Activated B cell treated with CpG ODN at 0.5 μM for 24 hours (primary cell): ENCODE data around the gene CCDC146. TPM values are rescaled to one million over a fixed set of nuclear protein-coding genes. Genes with fewer than 3 reads are reported as not detected.

Experiments
- ATAC-seq: fragments of 200-7000 bp; cut with Tn5 transposase; one replicate; pipeline ENCODE4 v1.10.0; 2021; ENCODE audit warnings: low read depth, mild to moderate bottlenecking, moderate library complexity
- CTCF ChIA-PET: fragments of 350-600 bp; sonication (Branson Sonifier 250); formaldehyde crosslinking; loops from one replicate; lab custom pipeline; 2021; ENCODE audit warnings: antibody characterized with exemption; lab: Charles Lee
- POLR2A ChIA-PET: fragments of 350-600 bp; sonication (Branson Sonifier 250); formaldehyde crosslinking; loops from one replicate; lab custom pipeline; 2021; ENCODE audit warnings: antibody characterized with exemption; lab: Charles Lee
- DNase-seq: peaks from one replicate; pipeline ENCODE4 v3.0.0; 2022
- H3K27ac Mint-ChIP-seq: one replicate; pipeline ENCODE4 v1.8.0; 2020; ENCODE audit warnings: mixed read lengths
- H3K27me3 Mint-ChIP-seq: one replicate; pipeline ENCODE4 v1.8.0; 2021; ENCODE audit warnings: mixed read lengths
- H3K36me3 Mint-ChIP-seq: one replicate; pipeline ENCODE4 v1.8.0; 2021; ENCODE audit warnings: low read depth, mixed read lengths
- H3K4me1 Mint-ChIP-seq: one replicate; pipeline ENCODE4 v1.8.0; 2021; ENCODE audit warnings: mixed read lengths
- H3K4me3 Mint-ChIP-seq: one replicate; pipeline ENCODE4 v1.8.0; 2020; ENCODE audit warnings: mild to moderate bottlenecking, mixed read lengths
- H3K9me3 Mint-ChIP-seq: one replicate; pipeline ENCODE4 v1.8.0; 2020; ENCODE audit warnings: mixed read lengths
- CTCF ChIP-seq: fragments of 200-600 bp; IDR thresholded peaks from one replicate; pipeline ENCODE4 v1.8.0; 2022; ENCODE audit warnings: antibody characterized with exemption, mild to moderate bottlenecking
- intact Hi-C: fragments of 100-400 bp; cut with micrococcal nuclease; formaldehyde crosslinking; loops from one replicate; pipeline ENCODE4 v1.15.1; 2024
- total RNA-seq: library from RNA; stranded (reverse); gene quantifications from 2 replicates; pipeline ENCODE4 v1.2.3, GENCODE V29; 2022

Gene CCDC146
- total RNA-seq, 1 donor from 2014 or later, result 3.5 TPM

- ATAC-seq, result no peak
- CTCF ChIA-PET, result no interaction called here
- H3K36me3 Mint-ChIP-seq, result no peaks in the 10 kb centered on the region
- H3K27me3 Mint-ChIP-seq, result no peaks in the 10 kb centered on the region
- no peaks in the 10 kb centered on the region for H3K9me3 Mint-ChIP-seq
- POLR2A ChIA-PET, result no interaction called here
- intact Hi-C loops, result no loop called here
- H3K4me3 Mint-ChIP-seq, result no peak overlapping the region
- TF ChIP-seq CTCF, result no peak
- DNase-seq, result no peak
- no peak overlapping the region for H3K27ac Mint-ChIP-seq
- no peaks in the 10 kb centered on the region for H3K4me1 Mint-ChIP-seq
These were observed 136.2 kb downstream of the CCDC146 start for GRCh38 chr7:77258593-77258992.

- Mint-ChIP-seq H3K9me3 (no peaks in the 10 kb centered on the region), H3K4me3 (no peak overlapping the region), H3K27ac (no peak overlapping the region), H3K27me3 (no peaks in the 10 kb centered on the region), H3K36me3 (no peaks in the 10 kb centered on the region), H3K4me1 (peaks cover 11% of the 10 kb centered on the region)
- DNase-seq (no peak), ATAC-seq (no peak)
- TF ChIP-seq CTCF, result no peak
- intact Hi-C loops, result no loop called here
- ChIA-PET POLR2A (no interaction called here), CTCF (interaction anchor here (2.2 kb wide), 1 partner anchor 15 kb away, joined by 7 read pairs; no protein-coding TSS in a partner anchor)
These were observed 139.9 kb downstream of the CCDC146 start for GRCh38 chr7:77262316-77262715.

- POLR2A ChIA-PET, result no interaction called here
- intact Hi-C loops, result loop anchor here (5.0 kb wide), 1 partner anchor 67 kb away; no protein-coding TSS in a partner anchor
- Mint-ChIP-seq H3K27ac (no peak overlapping the region), H3K4me1 (peaks cover 41% of the 10 kb centered on the region), H3K4me3 (no peak overlapping the region), H3K36me3 (no peaks in the 10 kb centered on the region), H3K9me3 (no peaks in the 10 kb centered on the region), H3K27me3 (no peaks in the 10 kb centered on the region)
- TF ChIP-seq CTCF, result no peak
- DNase-seq, result no peak
- ATAC-seq, result no peak
- CTCF ChIA-PET, result no interaction called here
These were observed 143.3 kb downstream of the CCDC146 start for GRCh38 chr7:77265666-77266065.

GRCh38 chr7:77266291-77266794 is 143.9 kb downstream of the CCDC146 start:
- no peaks in the 10 kb centered on the region for H3K36me3 Mint-ChIP-seq
- no peak for TF ChIP-seq CTCF
- no peaks in the 10 kb centered on the region for H3K9me3 Mint-ChIP-seq
- CTCF ChIA-PET, result interaction anchor here (1.4 kb wide), 1 partner anchor 20 kb away, joined by 4 read pairs; no protein-coding TSS in a partner anchor
- H3K27ac Mint-ChIP-seq, result peak overlapping the region; percentile 24
- H3K27me3 Mint-ChIP-seq, result no peaks in the 10 kb centered on the region
- H3K4me1 Mint-ChIP-seq, result peaks cover 46% of the 10 kb centered on the region
- DNase-seq (no peak), ATAC-seq (peak; percentile 25)
- POLR2A ChIA-PET, result no interaction called here
- intact Hi-C loops, result loop anchor here (5.0 kb wide), 1 partner anchor 66 kb away; no protein-coding TSS in a partner anchor
- H3K4me3 Mint-ChIP-seq, result no peak overlapping the region

GRCh38 chr7:77269360-77270093 is 147.1 kb downstream of the CCDC146 start:
- no peaks in the 10 kb centered on the region for H3K36me3 Mint-ChIP-seq
- intact Hi-C loops, result loop anchor here (5.0 kb wide), 1 partner anchor 63 kb away; no protein-coding TSS in a partner anchor
- POLR2A ChIA-PET, result no interaction called here
- CTCF ChIA-PET, result interaction anchor here (0.9 to 1.8 kb wide), 2 partner anchors 15 to 62 kb away, joined by 3 to 5 read pairs; no protein-coding TSS in a partner anchor
- no peak for TF ChIP-seq CTCF
- no peaks in the 10 kb centered on the region for H3K27me3 Mint-ChIP-seq
- no peaks in the 10 kb centered on the region for H3K9me3 Mint-ChIP-seq
- ATAC-seq (peak; percentile 58), DNase-seq (no peak)
- H3K4me1 Mint-ChIP-seq, result peaks cover 46% of the 10 kb centered on the region
- H3K4me3 Mint-ChIP-seq, result peak overlapping the region; percentile 50
- H3K27ac Mint-ChIP-seq, result peak overlapping the region; percentile 75
